ENCODE measurements around the gene PCNT. TPM values are rescaled to one million over a fixed set of nuclear protein-coding genes. Genes with fewer than 3 reads are reported as not detected.

Gene PCNT
- total RNA-seq, 1 donor from 2014 or later, result 55.8 TPM

GRCh38 chr21:46349134-46349760 is 25.3 kb downstream of the PCNT start:
- intact Hi-C loops (cut with micrococcal nuclease), result no loop called here
- Mint-ChIP-seq H3K4me1 (ENCODE audit: low read depth) (no peaks in the 10 kb centered on the region), H3K36me3 (ENCODE audit: low read depth) (peaks cover 65% of the 10 kb centered on the region)

GRCh38 chr21:46350571-46350970 is 26.6 kb downstream of the PCNT start:
- no peaks in the 10 kb centered on the region for H3K4me1 Mint-ChIP-seq (ENCODE audit: low read depth)
- no peak for DNase-seq (ENCODE audit: low spot score)
- H3K4me3 Mint-ChIP-seq (ENCODE audit: low read depth), result no peak overlapping the region
- H3K36me3 Mint-ChIP-seq (ENCODE audit: low read depth), result peaks cover 65% of the 10 kb centered on the region
- no peaks in the 10 kb centered on the region for H3K27me3 Mint-ChIP-seq (ENCODE audit: low read depth)
- no peaks in the 10 kb centered on the region for H3K9me3 Mint-ChIP-seq
- H3K27ac Mint-ChIP-seq, result no peak overlapping the region
- intact Hi-C loops (cut with micrococcal nuclease), result no loop called here

More at GRCh38 chr21:46349134-46349760, 25.3 kb downstream of the PCNT start:
- Mint-ChIP-seq H3K4me3 (ENCODE audit: low read depth) (no peak overlapping the region), H3K27me3 (ENCODE audit: low read depth) (no peaks in the 10 kb centered on the region), H3K27ac (no peak overlapping the region), H3K9me3 (no peaks in the 10 kb centered on the region)
- no peak for DNase-seq (ENCODE audit: low spot score)

DNA sequence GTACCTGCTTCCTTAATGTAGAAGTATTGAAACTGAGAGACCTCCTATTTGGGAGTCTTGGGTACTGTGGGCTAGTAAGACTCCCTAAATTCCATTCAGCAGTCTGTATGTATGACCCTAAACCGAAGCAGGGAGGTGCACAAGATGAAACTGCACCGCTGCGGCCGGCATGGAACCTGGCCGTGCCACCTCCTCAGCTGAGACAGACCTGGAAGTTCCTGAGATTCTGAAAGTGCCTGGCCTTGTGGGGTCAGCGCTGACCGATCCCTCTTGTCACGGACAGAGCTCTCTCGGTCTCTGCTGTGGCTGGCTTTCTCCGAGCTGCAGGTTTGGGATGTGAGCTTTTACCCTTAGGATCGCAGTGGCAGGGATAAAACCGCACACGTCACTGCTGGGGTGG is 27.0 kb downstream of the PCNT start:
- Mint-ChIP-seq H3K9me3 (no peaks in the 10 kb centered on the region), H3K27ac (no peak overlapping the region), H3K27me3 (ENCODE audit: low read depth) (no peaks in the 10 kb centered on the region), H3K36me3 (ENCODE audit: low read depth) (peaks cover 65% of the 10 kb centered on the region), H3K4me1 (ENCODE audit: low read depth) (no peaks in the 10 kb centered on the region), H3K4me3 (ENCODE audit: low read depth) (no peak overlapping the region)
- DNase-seq (ENCODE audit: low spot score), result no peak
- intact Hi-C loops (cut with micrococcal nuclease), result no loop called here

- DNase-seq (ENCODE audit: low spot score), result no peak
- Mint-ChIP-seq H3K4me1 (ENCODE audit: low read depth) (no peaks in the 10 kb centered on the region), H3K36me3 (ENCODE audit: low read depth) (peaks cover 59% of the 10 kb centered on the region), H3K27me3 (ENCODE audit: low read depth) (no peaks in the 10 kb centered on the region), H3K9me3 (no peaks in the 10 kb centered on the region), H3K4me3 (ENCODE audit: low read depth) (no peak overlapping the region), H3K27ac (no peak overlapping the region)
- intact Hi-C loops (cut with micrococcal nuclease), result no loop called here
These were observed 27.7 kb downstream of the PCNT start for GRCh38 chr21:46351476-46352163.

- DNase-seq (ENCODE audit: low spot score), result no peak
- Mint-ChIP-seq H3K27ac (no peak overlapping the region), H3K27me3 (ENCODE audit: low read depth) (no peaks in the 10 kb centered on the region), H3K9me3 (no peaks in the 10 kb centered on the region), H3K4me3 (ENCODE audit: low read depth) (no peak overlapping the region), H3K36me3 (ENCODE audit: low read depth) (peaks cover 58% of the 10 kb centered on the region), H3K4me1 (ENCODE audit: low read depth) (no peaks in the 10 kb centered on the region)
- intact Hi-C loops (cut with micrococcal nuclease), result no loop called here
These were observed 28.2 kb downstream of the PCNT start for GRCh38 chr21:46352164-46352515.

- intact Hi-C loops (cut with micrococcal nuclease), result no loop called here
- H3K9me3 Mint-ChIP-seq, result no peaks in the 10 kb centered on the region
- peaks cover 56% of the 10 kb centered on the region for H3K36me3 Mint-ChIP-seq (ENCODE audit: low read depth)
- no peaks in the 10 kb centered on the region for H3K4me1 Mint-ChIP-seq (ENCODE audit: low read depth)
- H3K27ac Mint-ChIP-seq, result no peak overlapping the region
- no peak overlapping the region for H3K4me3 Mint-ChIP-seq (ENCODE audit: low read depth)
- DNase-seq (ENCODE audit: low spot score), result no peak
- H3K27me3 Mint-ChIP-seq (ENCODE audit: low read depth), result no peaks in the 10 kb centered on the region
These were observed 29.0 kb downstream of the PCNT start for GRCh38 chr21:46352913-46353312.

DNA sequence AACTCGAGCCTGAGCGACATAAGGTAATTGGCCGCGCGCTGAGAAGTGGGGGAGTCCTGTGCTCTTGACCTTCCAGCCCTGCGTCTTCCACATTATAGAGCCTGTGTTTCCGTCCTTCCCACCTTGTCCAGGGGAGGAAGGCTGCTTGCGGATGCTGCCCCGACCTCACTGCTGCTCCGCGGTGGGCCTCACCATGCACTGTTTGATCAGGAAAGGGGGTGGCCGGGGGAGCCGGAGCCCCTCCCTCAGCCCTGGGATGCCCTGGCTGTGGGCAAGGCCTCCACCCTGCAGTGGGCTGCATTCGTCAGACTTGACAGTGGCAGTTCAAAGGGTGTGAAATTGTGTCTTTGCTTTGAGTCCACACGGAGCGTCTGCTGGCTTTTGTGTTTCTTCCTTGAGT is 30.1 kb downstream of the PCNT start:
- Mint-ChIP-seq H3K36me3 (ENCODE audit: low read depth) (peaks cover 51% of the 10 kb centered on the region), H3K27me3 (ENCODE audit: low read depth) (no peaks in the 10 kb centered on the region), H3K4me1 (ENCODE audit: low read depth) (no peaks in the 10 kb centered on the region), H3K4me3 (ENCODE audit: low read depth) (no peak overlapping the region), H3K9me3 (no peaks in the 10 kb centered on the region), H3K27ac (no peak overlapping the region)
- intact Hi-C loops (cut with micrococcal nuclease), result no loop called here
- DNase-seq (ENCODE audit: low spot score), result no peak

DNA sequence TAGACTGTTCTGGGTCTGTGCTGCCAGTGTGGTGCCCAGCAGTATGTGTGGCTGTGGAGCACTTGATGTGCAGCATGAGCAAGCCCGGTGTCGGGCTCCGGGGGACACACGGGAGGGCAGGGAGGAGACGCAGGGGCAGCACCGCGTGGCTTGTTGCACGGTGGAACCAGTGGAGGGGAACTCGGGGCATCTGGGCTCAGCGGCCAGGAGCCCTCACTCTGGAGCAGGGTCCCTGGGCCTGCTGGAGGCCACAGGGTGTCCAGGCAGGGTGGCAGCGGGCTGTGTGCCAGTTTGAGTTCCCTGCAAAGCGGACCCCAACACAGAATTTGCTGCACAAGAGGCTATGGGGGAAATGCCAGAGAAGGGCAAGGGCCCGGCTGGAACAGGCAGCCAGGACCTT is 30.6 kb downstream of the PCNT start:
- H3K4me3 Mint-ChIP-seq (ENCODE audit: low read depth), result no peak overlapping the region
- no peaks in the 10 kb centered on the region for H3K4me1 Mint-ChIP-seq (ENCODE audit: low read depth)
- H3K27ac Mint-ChIP-seq, result no peak overlapping the region
- H3K27me3 Mint-ChIP-seq (ENCODE audit: low read depth), result no peaks in the 10 kb centered on the region
- peaks cover 46% of the 10 kb centered on the region for H3K36me3 Mint-ChIP-seq (ENCODE audit: low read depth)
- DNase-seq (ENCODE audit: low spot score), result no peak
- H3K9me3 Mint-ChIP-seq, result no peaks in the 10 kb centered on the region
- intact Hi-C loops (cut with micrococcal nuclease), result no loop called here

- DNase-seq (ENCODE audit: low spot score), result no peak
- Mint-ChIP-seq H3K4me3 (ENCODE audit: low read depth) (no peak overlapping the region), H3K4me1 (ENCODE audit: low read depth) (no peaks in the 10 kb centered on the region), H3K9me3 (no peaks in the 10 kb centered on the region), H3K27ac (no peak overlapping the region), H3K27me3 (ENCODE audit: low read depth) (no peaks in the 10 kb centered on the region), H3K36me3 (ENCODE audit: low read depth) (peaks cover 40% of the 10 kb centered on the region)
- intact Hi-C loops (cut with micrococcal nuclease), result no loop called here
These were observed 31.4 kb downstream of the PCNT start for GRCh38 chr21:46355161-46356004.

GRCh38 chr21:46356005-46356338 is 32.0 kb downstream of the PCNT start:
- no peaks in the 10 kb centered on the region for H3K27me3 Mint-ChIP-seq (ENCODE audit: low read depth)
- peaks cover 40% of the 10 kb centered on the region for H3K36me3 Mint-ChIP-seq (ENCODE audit: low read depth)
- DNase-seq (ENCODE audit: low spot score), result no peak
- H3K9me3 Mint-ChIP-seq, result no peaks in the 10 kb centered on the region
- intact Hi-C loops (cut with micrococcal nuclease), result no loop called here
- H3K27ac Mint-ChIP-seq, result no peak overlapping the region
- no peaks in the 10 kb centered on the region for H3K4me1 Mint-ChIP-seq (ENCODE audit: low read depth)
- no peak overlapping the region for H3K4me3 Mint-ChIP-seq (ENCODE audit: low read depth)

GRCh38 chr21:46356494-46357334 is 32.8 kb downstream of the PCNT start:
- Mint-ChIP-seq H3K9me3 (no peaks in the 10 kb centered on the region), H3K4me1 (ENCODE audit: low read depth) (no peaks in the 10 kb centered on the region), H3K36me3 (ENCODE audit: low read depth) (peaks cover 36% of the 10 kb centered on the region), H3K27me3 (ENCODE audit: low read depth) (no peaks in the 10 kb centered on the region), H3K27ac (no peak overlapping the region), H3K4me3 (ENCODE audit: low read depth) (no peak overlapping the region)
- no peak for DNase-seq (ENCODE audit: low spot score)
- intact Hi-C loops (cut with micrococcal nuclease), result no loop called here

GRCh38 chr21:46357335-46357604 is 33.3 kb downstream of the PCNT start:
- Mint-ChIP-seq H3K4me3 (ENCODE audit: low read depth) (no peak overlapping the region), H3K27ac (no peak overlapping the region), H3K4me1 (ENCODE audit: low read depth) (no peaks in the 10 kb centered on the region), H3K36me3 (ENCODE audit: low read depth) (peaks cover 42% of the 10 kb centered on the region), H3K27me3 (ENCODE audit: low read depth) (no peaks in the 10 kb centered on the region), H3K9me3 (no peaks in the 10 kb centered on the region)
- intact Hi-C loops (cut with micrococcal nuclease), result no loop called here
- no peak for DNase-seq (ENCODE audit: low spot score)
